SK-N-SH (cell line): ENCODE data around the gene CPTP. TPM values are rescaled to one million over a fixed set of nuclear protein-coding genes. Genes with fewer than 3 reads are reported as not detected.

ENCODE experiments used
- CTCF ChIA-PET: fragments of 300-600, 350-600 bp; formaldehyde crosslinking; extraction: SDS; loops from one replicate; lab custom pipeline; 2021; lab: Yijun Ruan, JAX
- POLR2A ChIA-PET: fragments of 350-600 bp; sonication (Branson Sonifier 250); formaldehyde crosslinking; extraction: SDS; loops from one replicate; lab custom pipeline; 2020; ENCODE audit warnings: antibody characterized with exemption, inconsistent platforms; lab: Yijun Ruan, JAX
- DNase-seq: peaks from one replicate; pipeline ENCODE4 v3.0.0; 2012
- H2AFZ ChIP-seq: fragments of 200-600 bp; sonication (generic); 2 replicates; pipeline ENCODE4 v1.8.1; 2016; ENCODE audit warnings: antibody characterized with exemption, mild to moderate bottlenecking, low read depth
- H3F3A ChIP-seq: fragments of 200-600 bp; sonication (generic); replicated peaks from 2 replicates; pipeline ENCODE3; 2016; ENCODE audit warnings: antibody characterized with exemption, mild to moderate bottlenecking; ENCODE audit not compliant: insufficient read depth
- H3K27ac ChIP-seq, 2 experiments: fragments of 200-500 bp in 1 of 2; fragments of 200-600 bp in 1 of 2; sonication (Bioruptor generic) in 1 of 2; sonication (generic), shearing (Covaris generic) in 1 of 2; 2 replicates each; pipeline versions ENCODE4 v1.5.1 to v1.6.1; 2014 to 2016; ENCODE audit warnings: low read depth in 2 of 2, inconsistent platforms in 1 of 2, low read length in 1 of 2, mild to moderate bottlenecking in 1 of 2, mixed read lengths in 1 of 2
- H3K27me3 ChIP-seq: fragments of 200-600 bp; sonication (generic), shearing (Covaris generic); 2 replicates; pipeline ENCODE4 v1.6.1; 2016; ENCODE audit warnings: mixed run types; ENCODE audit not compliant: insufficient read depth
- H3K36me3 ChIP-seq, 2 experiments: fragments of 200-500 bp in 1 of 2; fragments of 200-600 bp in 1 of 2; sonication (Bioruptor generic) in 1 of 2; sonication (generic) in 1 of 2; replicated peaks in 1 of 2; 2 replicates each; pipeline versions ENCODE3 to v1.5.1; 2014 to 2016; ENCODE audit warnings: low read length in 1 of 2, mild to moderate bottlenecking in 1 of 2; ENCODE audit not compliant: insufficient read depth in 2 of 2, control insufficient read depth in 1 of 2
- H3K4me1 ChIP-seq, 2 experiments: fragments of 200-500 bp in 1 of 2; fragments of 200-600 bp in 1 of 2; sonication (Bioruptor generic) in 1 of 2; sonication (generic), shearing (Covaris generic) in 1 of 2; 2 replicates each; pipeline versions ENCODE4 v1.5.1 to v1.6.1; 2014 to 2016; ENCODE audit warnings: low read depth in 1 of 2, low read length in 1 of 2, mixed run types in 1 of 2; ENCODE audit not compliant: insufficient read depth in 2 of 2, control insufficient read depth in 1 of 2
- H3K4me2 ChIP-seq: fragments of 200-600 bp; sonication (generic), shearing (Covaris generic); 2 replicates; pipeline ENCODE4 v1.6.1; 2017; ENCODE audit warnings: mixed run types
- H3K4me3 ChIP-seq, 2 experiments: fragments of 200-500 bp in 1 of 2; fragments of 200-600 bp in 1 of 2; sonication (Bioruptor generic) in 1 of 2; sonication (generic), shearing (Covaris generic) in 1 of 2; 2 replicates each; pipeline versions ENCODE4 v1.5.1 to v1.8.1; 2014 to 2016; ENCODE audit warnings: low read depth in 2 of 2, inconsistent platforms in 1 of 2, low read length in 1 of 2, mild to moderate bottlenecking in 1 of 2, mixed read lengths in 1 of 2, moderate library complexity in 1 of 2
- H3K79me2 ChIP-seq: fragments of 200-600 bp; sonication (generic); 2 replicates; pipeline ENCODE4 v1.8.1; 2017; ENCODE audit warnings: mild to moderate bottlenecking; ENCODE audit not compliant: insufficient read depth
- H3K9ac ChIP-seq: fragments of 200-600 bp; sonication (generic); 2 replicates; pipeline ENCODE4 v1.6.1; 2017; ENCODE audit warnings: mixed run types
- H3K9me2 ChIP-seq: fragments of 200-600 bp; sonication (generic); 2 replicates; pipeline ENCODE4 v1.6.1; 2017; ENCODE audit warnings: mixed run types
- H3K9me3 ChIP-seq: fragments of 200-600 bp; sonication (generic); 2 replicates; pipeline ENCODE4 v1.6.1; 2017; ENCODE audit warnings: mixed run types, mild to moderate bottlenecking, moderate library complexity
- H4K20me1 ChIP-seq: fragments of 200-600 bp; sonication (generic); 2 replicates; pipeline ENCODE4 v1.6.1; 2017; ENCODE audit warnings: mild to moderate bottlenecking, mixed run types; ENCODE audit not compliant: insufficient read depth
- CHD2 ChIP-seq: fragments of 150-350 bp; IDR thresholded peaks from 2 replicates; pipeline ENCODE4 v1.6.1; 2018; ENCODE audit warnings: low read length; ENCODE audit not compliant: partially characterized antibody
- CTCF ChIP-seq: fragments of 200-600 bp; sonication (generic); IDR thresholded peaks from 2 replicates; pipeline ENCODE4 v1.6.1; 2017; ENCODE audit warnings: antibody characterized with exemption, mild to moderate bottlenecking, moderate library complexity
- ELF1 ChIP-seq: IDR thresholded peaks from 2 replicates; pipeline ENCODE4 v1.4.0; 2012
- NFIC ChIP-seq: IDR thresholded peaks from 2 replicates; pipeline ENCODE4 v1.4.0; 2012; ENCODE audit warnings: borderline replicate concordance
- POLR2AphosphoS5 ChIP-seq: IDR thresholded peaks from 2 replicates; pipeline ENCODE4 v1.6.1; 2012; ENCODE audit warnings: low read depth, low read length
- RFX5 ChIP-seq: IDR thresholded peaks from 2 replicates; pipeline ENCODE4 v1.6.1; 2012; ENCODE audit warnings: mild to moderate bottlenecking, improper control_type of control experiment, low read length
- SMC3 ChIP-seq: IDR thresholded peaks from 2 replicates; pipeline ENCODE4 v1.6.1; 2012; ENCODE audit warnings: low read depth, low read length, improper control_type of control experiment
- TEAD4 ChIP-seq: IDR thresholded peaks from 2 replicates; pipeline ENCODE4 v1.4.0; 2012; ENCODE audit warnings: mild to moderate bottlenecking, borderline replicate concordance; ENCODE audit not compliant: insufficient read depth
- YY1 ChIP-seq: IDR thresholded peaks from 2 replicates; pipeline ENCODE4 v1.4.0; 2012; ENCODE audit warnings: low read depth, mild to moderate bottlenecking
- WGBS: methylation state at CpG from one replicate; pipeline ENCODE4 v1.1.6; 2017; ENCODE audit warnings: low lambda C conversion rate; 5-methylcytosine and 5-hydroxymethylcytosine counted together
- polyA plus RNA-seq, 3 experiments: library from polyadenylated mRNA; depleted of rRNA; stranded (reverse); fragments of >200 nt; gene quantifications; 2 replicates each; pipeline ENCODE4 v1.2.3, GENCODE V29; 2012
- TF ChIP-seq, protein P1 (sequence below): IDR thresholded peaks from 2 replicates; pipeline ENCODE4 v1.4.0; 2012; ENCODE audit warnings: low read depth
- TF ChIP-seq, protein P2 (sequence below): IDR thresholded peaks from 2 replicates; pipeline ENCODE4 v1.6.1; 2012; ENCODE audit warnings: mild to moderate bottlenecking, low read depth, low read length, moderate library complexity
- TF ChIP-seq, protein P3 (sequence below): IDR thresholded peaks from 2 replicates; pipeline ENCODE4; 2012

Gene CPTP
- polyA plus RNA-seq, 1 of the 3 experiments (the other 2 are of a cell fraction): 13.4 TPM

DNA sequence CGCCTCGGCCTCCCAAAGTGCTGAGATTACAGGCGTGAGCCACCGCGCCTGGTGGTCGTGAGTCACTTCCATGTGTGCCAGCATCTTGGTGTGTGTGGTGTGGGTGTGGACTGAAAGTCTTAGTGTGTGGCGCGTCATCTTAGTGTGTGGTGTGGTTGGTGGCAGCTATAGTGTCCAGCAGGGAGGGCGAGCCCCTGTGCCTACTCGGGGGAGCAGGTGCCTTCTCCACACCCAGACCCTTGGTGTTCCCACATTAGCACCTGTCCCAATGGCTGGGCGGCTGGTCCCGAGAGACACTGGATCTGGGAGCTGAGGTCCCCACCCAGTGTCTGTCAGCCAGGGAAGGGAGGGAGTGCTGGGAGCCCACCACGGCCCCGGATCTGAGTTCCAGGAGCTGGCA, 41.6 kb upstream of the CPTP start:
- no peak overlapping the region for H3K27ac ChIP-seq
- H4K20me1 ChIP-seq: no peaks in the 10 kb centered on the region
- H3K36me3 ChIP-seq: no peaks in the 10 kb centered on the region
- no peak for DNase-seq
- ChIA-PET CTCF (interaction anchor here (1.0 to 2.4 kb wide), 6 partner anchors 8 to 251 kb away, joined by 3 to 18 read pairs (median 4); no protein-coding TSS in a partner anchor), POLR2A (no interaction called here)
- no peak overlapping the region for H3K9ac ChIP-seq
- H3K79me2 ChIP-seq: no peaks in the 10 kb centered on the region
- H3F3A ChIP-seq: no peaks in the 10 kb centered on the region
- no peak overlapping the region for H2AFZ ChIP-seq
- TF ChIP-seq TEAD4: no peak
- no peak for TF ChIP-seq NFIC
- no peak for TF ChIP-seq SMC3
- TF ChIP-seq, protein P1, sequence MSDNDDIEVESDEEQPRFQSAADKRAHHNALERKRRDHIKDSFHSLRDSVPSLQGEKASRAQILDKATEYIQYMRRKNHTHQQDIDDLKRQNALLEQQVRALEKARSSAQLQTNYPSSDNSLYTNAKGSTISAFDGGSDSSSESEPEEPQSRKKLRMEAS: no peak
- TF ChIP-seq, protein P2, sequence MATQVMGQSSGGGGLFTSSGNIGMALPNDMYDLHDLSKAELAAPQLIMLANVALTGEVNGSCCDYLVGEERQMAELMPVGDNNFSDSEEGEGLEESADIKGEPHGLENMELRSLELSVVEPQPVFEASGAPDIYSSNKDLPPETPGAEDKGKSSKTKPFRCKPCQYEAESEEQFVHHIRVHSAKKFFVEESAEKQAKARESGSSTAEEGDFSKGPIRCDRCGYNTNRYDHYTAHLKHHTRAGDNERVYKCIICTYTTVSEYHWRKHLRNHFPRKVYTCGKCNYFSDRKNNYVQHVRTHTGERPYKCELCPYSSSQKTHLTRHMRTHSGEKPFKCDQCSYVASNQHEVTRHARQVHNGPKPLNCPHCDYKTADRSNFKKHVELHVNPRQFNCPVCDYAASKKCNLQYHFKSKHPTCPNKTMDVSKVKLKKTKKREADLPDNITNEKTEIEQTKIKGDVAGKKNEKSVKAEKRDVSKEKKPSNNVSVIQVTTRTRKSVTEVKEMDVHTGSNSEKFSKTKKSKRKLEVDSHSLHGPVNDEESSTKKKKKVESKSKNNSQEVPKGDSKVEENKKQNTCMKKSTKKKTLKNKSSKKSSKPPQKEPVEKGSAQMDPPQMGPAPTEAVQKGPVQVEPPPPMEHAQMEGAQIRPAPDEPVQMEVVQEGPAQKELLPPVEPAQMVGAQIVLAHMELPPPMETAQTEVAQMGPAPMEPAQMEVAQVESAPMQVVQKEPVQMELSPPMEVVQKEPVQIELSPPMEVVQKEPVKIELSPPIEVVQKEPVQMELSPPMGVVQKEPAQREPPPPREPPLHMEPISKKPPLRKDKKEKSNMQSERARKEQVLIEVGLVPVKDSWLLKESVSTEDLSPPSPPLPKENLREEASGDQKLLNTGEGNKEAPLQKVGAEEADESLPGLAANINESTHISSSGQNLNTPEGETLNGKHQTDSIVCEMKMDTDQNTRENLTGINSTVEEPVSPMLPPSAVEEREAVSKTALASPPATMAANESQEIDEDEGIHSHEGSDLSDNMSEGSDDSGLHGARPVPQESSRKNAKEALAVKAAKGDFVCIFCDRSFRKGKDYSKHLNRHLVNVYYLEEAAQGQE: no peak
- TF ChIP-seq YY1: no peak
- TF ChIP-seq, protein P3, sequence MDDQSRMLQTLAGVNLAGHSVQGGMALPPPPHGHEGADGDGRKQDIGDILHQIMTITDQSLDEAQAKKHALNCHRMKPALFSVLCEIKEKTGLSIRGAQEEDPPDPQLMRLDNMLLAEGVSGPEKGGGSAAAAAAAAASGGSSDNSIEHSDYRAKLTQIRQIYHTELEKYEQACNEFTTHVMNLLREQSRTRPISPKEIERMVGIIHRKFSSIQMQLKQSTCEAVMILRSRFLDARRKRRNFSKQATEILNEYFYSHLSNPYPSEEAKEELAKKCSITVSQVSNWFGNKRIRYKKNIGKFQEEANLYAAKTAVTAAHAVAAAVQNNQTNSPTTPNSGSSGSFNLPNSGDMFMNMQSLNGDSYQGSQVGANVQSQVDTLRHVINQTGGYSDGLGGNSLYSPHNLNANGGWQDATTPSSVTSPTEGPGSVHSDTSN: no peak
- no peak for TF ChIP-seq CTCF
- TF ChIP-seq CHD2: no peak
- TF ChIP-seq ELF1: no peak
- no peak for TF ChIP-seq RFX5
- TF ChIP-seq POLR2AphosphoS5: no peak
- no peaks in the 10 kb centered on the region for H3K9me3 ChIP-seq
- H3K4me3 ChIP-seq: no peak overlapping the region
- H3K27me3 ChIP-seq: no peaks in the 10 kb centered on the region
- H3K4me1 ChIP-seq: peaks cover 0 to 9% of the 10 kb centered on the region in 2 experiments; a peak in 1 of 4 replicates
- WGBS: 84% methylated on average over 9 of the region's 14 CpGs
- no peaks in the 10 kb centered on the region for H3K9me2 ChIP-seq
- H3K4me2 ChIP-seq: no peak overlapping the region
